Trophoblast cell (in vitro differentiated cells and primary cell): ENCODE measurements around the gene ADGRB3.
"Not testable (repeated sequence)": the region's sequence is repeated elsewhere in the genome, so short reads cannot be mapped to it uniquely, and the experiment has no call there.

Experiments
- DNase-seq, 2 donors: peaks; one replicate each; pipeline ENCODE4 v3.0.0-alpha.2; 2016
- H2AFZ ChIP-seq: 2 replicates; pipeline ENCODE4 v1.6.1; 2013; ENCODE audit warnings: low read length, moderate library complexity, mild to moderate bottlenecking; ENCODE audit not compliant: insufficient read depth, poor library complexity
- H2AK5ac ChIP-seq: 2 replicates; pipeline ENCODE4 v1.6.1; 2013; ENCODE audit warnings: mild to moderate bottlenecking, low read length
- H2BK120ac ChIP-seq: 2 replicates; pipeline ENCODE4 v1.6.1; 2013; ENCODE audit warnings: low read length, mild to moderate bottlenecking, moderate library complexity; ENCODE audit not compliant: insufficient read depth, poor library complexity
- H2BK12ac ChIP-seq: 2 replicates; pipeline ENCODE4 v1.6.1; 2013; ENCODE audit warnings: mild to moderate bottlenecking, low read length, moderate library complexity
- H2BK5ac ChIP-seq: 2 replicates; pipeline ENCODE4 v1.6.1; 2013; ENCODE audit warnings: low read length, low read depth, moderate library complexity, mild to moderate bottlenecking; ENCODE audit not compliant: poor library complexity
- H3K14ac ChIP-seq: 2 replicates; pipeline ENCODE4 v1.6.1; 2013; ENCODE audit warnings: mild to moderate bottlenecking, low read length
- H3K18ac ChIP-seq: 2 replicates; pipeline ENCODE4 v1.6.1; 2013; ENCODE audit warnings: mild to moderate bottlenecking, low read length
- H3K23ac ChIP-seq: 2 replicates; pipeline ENCODE4 v1.6.1; 2013; ENCODE audit warnings: low read length
- H3K27ac ChIP-seq: 2 replicates; pipeline ENCODE4 v1.5.1; 2013; ENCODE audit warnings: low read depth, mild to moderate bottlenecking, inconsistent platforms, low read length, moderate library complexity
- H3K27me3 ChIP-seq: 2 replicates; pipeline ENCODE4 v1.6.1; 2013; ENCODE audit warnings: inconsistent platforms, mild to moderate bottlenecking, low read length, moderate library complexity; ENCODE audit not compliant: insufficient read depth
- H3K36me3 ChIP-seq, 2 experiments: 1 replicate in 1 of 2; 2 replicates in 1 of 2; pipeline ENCODE4 v1.6.1; 2013; ENCODE audit warnings: low read length in 2 of 2, mild to moderate bottlenecking in 2 of 2, moderate library complexity in 1 of 2; ENCODE audit not compliant: insufficient read depth in 2 of 2, control insufficient read depth in 1 of 2
- H3K4ac ChIP-seq: 2 replicates; pipeline ENCODE4 v1.6.1; 2013; ENCODE audit warnings: low read depth, mild to moderate bottlenecking, low read length, moderate library complexity
- H3K4me1 ChIP-seq, 2 experiments: 1 replicate in 1 of 2; 2 replicates in 1 of 2; pipeline ENCODE4 v1.6.1; 2013; ENCODE audit warnings: low read length in 2 of 2, mild to moderate bottlenecking in 2 of 2, moderate library complexity in 1 of 2; ENCODE audit not compliant: insufficient read depth in 2 of 2, control insufficient read depth in 1 of 2
- H3K4me2 ChIP-seq: 2 replicates; pipeline ENCODE4 v1.6.1; 2013; ENCODE audit warnings: inconsistent platforms, mild to moderate bottlenecking, low read length, moderate library complexity
- H3K4me3 ChIP-seq: 2 replicates; pipeline ENCODE4 v1.5.1; 2013; ENCODE audit warnings: mild to moderate bottlenecking, low read depth, low read length, inconsistent platforms
- H3K79me1 ChIP-seq: one replicate; pipeline ENCODE4 v1.6.1; 2013; ENCODE audit warnings: low read length
- H3K79me2 ChIP-seq: 2 replicates; pipeline ENCODE4 v1.6.1; 2013; ENCODE audit warnings: low read length, mild to moderate bottlenecking; ENCODE audit not compliant: control insufficient read depth, insufficient read depth, poor library complexity
- H3K9ac ChIP-seq: 2 replicates; pipeline ENCODE4 v1.6.1; 2013; ENCODE audit warnings: mild to moderate bottlenecking, low read length
- H3K9me3 ChIP-seq: 2 replicates; pipeline ENCODE4 v1.6.1; 2013; ENCODE audit warnings: low read depth, mild to moderate bottlenecking, control low read depth, inconsistent platforms, low read length; ENCODE audit not compliant: insufficient read depth
- H4K12ac ChIP-seq: 2 replicates; pipeline ENCODE4 v1.6.1; 2013; ENCODE audit warnings: low read depth, mild to moderate bottlenecking, low read length, moderate library complexity
- H4K8ac ChIP-seq: 2 replicates; pipeline ENCODE4 v1.6.1; 2013; ENCODE audit warnings: low read depth, mild to moderate bottlenecking, low read length, moderate library complexity
- H4K91ac ChIP-seq: one replicate; pipeline ENCODE4 v1.6.1; 2013; ENCODE audit warnings: low read depth, mild to moderate bottlenecking, low read length, moderate library complexity
- WGBS: extraction: QIAGEN DNeasy Blood & Tissue Kit; methylation state at CpG from one replicate; pipeline ENCODE4 v1.1.7; 2013; ENCODE audit warnings: missing lambda C conversion rate; ENCODE audit not compliant: insufficient read length, insufficient coverage; ENCODE audit errors: extremely low coverage; 5-methylcytosine and 5-hydroxymethylcytosine counted together

Gene ADGRB3

GRCh38 chr6:68790128-68790527 is 155.0 kb downstream of the ADGRB3 start:
- H3K9ac ChIP-seq, H2AFZ ChIP-seq, H4K8ac ChIP-seq: not testable (repeated sequence)

GRCh38 chr6:68814976-68815375 is 179.9 kb downstream of the ADGRB3 start:
- no CpG with 5 or more reads among the region's 5 CpGs for WGBS

More at GRCh38 chr6:68790128-68790527, 155.0 kb downstream of the ADGRB3 start:
- H3K4me1 ChIP-seq, H3K23ac ChIP-seq, H2AK5ac ChIP-seq, H3K18ac ChIP-seq, H2BK5ac ChIP-seq, H3K4me3 ChIP-seq, DNase-seq, H3K27me3 ChIP-seq, H3K9me3 ChIP-seq, H3K4me2 ChIP-seq, H3K4ac ChIP-seq, H3K79me2 ChIP-seq, H3K14ac ChIP-seq, H4K12ac ChIP-seq, H3K27ac ChIP-seq, H2BK120ac ChIP-seq, H2BK12ac ChIP-seq, H3K36me3 ChIP-seq, H4K91ac ChIP-seq, H3K79me1 ChIP-seq: not testable (repeated sequence)
- no CpG with 5 or more reads among the region's 6 CpGs for WGBS

GRCh38 chr6:68826501-68826900 is 191.4 kb downstream of the ADGRB3 start:
- Histone ChIP-seq H3K4ac (no peak overlapping the region), H2AFZ (no peak overlapping the region), H3K79me1 (no peaks in the 10 kb centered on the region), H3K27me3 (no peaks in the 10 kb centered on the region), H2BK5ac (no peak overlapping the region), H3K36me3 (no peaks in the 10 kb centered on the region), H3K14ac (no peak overlapping the region), H3K4me3 (no peak overlapping the region), H3K4me2 (no peak overlapping the region), H4K12ac (no peak overlapping the region), H4K8ac (no peak overlapping the region), H2AK5ac (no peak overlapping the region), H2BK120ac (no peak overlapping the region), H3K9ac (no peak overlapping the region), H3K23ac (no peak overlapping the region), H4K91ac (no peak overlapping the region), H3K9me3 (no peaks in the 10 kb centered on the region), H2BK12ac (no peak overlapping the region), H3K79me2 (no peaks in the 10 kb centered on the region), H3K27ac (no peak overlapping the region), H3K18ac (no peak overlapping the region), H3K4me1 (no peaks in the 10 kb centered on the region)
- DNase-seq: no peak

More at GRCh38 chr6:68814976-68815375, 179.9 kb downstream of the ADGRB3 start:
- H3K36me3 ChIP-seq, H3K9me3 ChIP-seq, H2BK5ac ChIP-seq, DNase-seq, H3K4me1 ChIP-seq, H3K18ac ChIP-seq, H2AFZ ChIP-seq, H3K79me1 ChIP-seq, H3K27me3 ChIP-seq, H3K14ac ChIP-seq, H3K4me2 ChIP-seq, H2AK5ac ChIP-seq, H3K27ac ChIP-seq, H2BK12ac ChIP-seq, H3K4ac ChIP-seq, H4K12ac ChIP-seq, H3K23ac ChIP-seq, H4K91ac ChIP-seq, H4K8ac ChIP-seq, H2BK120ac ChIP-seq, H3K79me2 ChIP-seq, H3K4me3 ChIP-seq, H3K9ac ChIP-seq: not testable (repeated sequence)

- no peak overlapping the region for H3K14ac ChIP-seq
- no peak overlapping the region for H4K8ac ChIP-seq
- H3K4me2 ChIP-seq: no peak overlapping the region
- H3K79me2 ChIP-seq: no peaks in the 10 kb centered on the region
- DNase-seq: no peak
- H3K4ac ChIP-seq: no peak overlapping the region
- no peak overlapping the region for H2BK120ac ChIP-seq
- WGBS: no CpG with 5 or more reads among the region's 5 CpGs
- H3K4me1 ChIP-seq: no peaks in the 10 kb centered on the region
- no peak overlapping the region for H4K91ac ChIP-seq
- H2AFZ ChIP-seq: no peak overlapping the region
- H2BK5ac ChIP-seq: no peak overlapping the region
- H4K12ac ChIP-seq: no peak overlapping the region
- H2BK12ac ChIP-seq: no peak overlapping the region
- H3K27ac ChIP-seq: no peak overlapping the region
- H3K36me3 ChIP-seq: no peaks in the 10 kb centered on the region
- H3K27me3 ChIP-seq: no peaks in the 10 kb centered on the region
- no peak overlapping the region for H3K4me3 ChIP-seq
- H3K23ac ChIP-seq: no peak overlapping the region
- no peak overlapping the region for H3K18ac ChIP-seq
- no peaks in the 10 kb centered on the region for H3K79me1 ChIP-seq
- H3K9me3 ChIP-seq: no peaks in the 10 kb centered on the region
- no peak overlapping the region for H3K9ac ChIP-seq
- no peak overlapping the region for H2AK5ac ChIP-seq
Measured at GRCh38 chr6:68834551-68834950, 199.5 kb downstream of the ADGRB3 start.

GRCh38 chr6:68838571-68838970 is 203.5 kb downstream of the ADGRB3 start:
- Histone ChIP-seq H3K14ac (no peak overlapping the region), H4K91ac (no peak overlapping the region), H3K9ac (no peak overlapping the region), H3K27ac (no peak overlapping the region), H3K9me3 (no peaks in the 10 kb centered on the region), H2BK12ac (no peak overlapping the region), H3K79me1 (no peaks in the 10 kb centered on the region), H2AK5ac (no peak overlapping the region), H4K12ac (no peak overlapping the region), H3K23ac (no peak overlapping the region), H3K4ac (no peak overlapping the region), H2BK120ac (no peak overlapping the region), H3K4me2 (no peak overlapping the region), H2AFZ (no peak overlapping the region), H2BK5ac (no peak overlapping the region), H3K27me3 (no peaks in the 10 kb centered on the region), H3K36me3 (no peaks in the 10 kb centered on the region), H3K4me3 (no peak overlapping the region), H3K4me1 (no peaks in the 10 kb centered on the region), H3K79me2 (no peaks in the 10 kb centered on the region), H4K8ac (no peak overlapping the region), H3K18ac (no peak overlapping the region)
- no peak for DNase-seq
